Smooth muscle cell of bladder (primary cell): Measurements from ENCODE around the gene ZBTB48. TPM values are rescaled to one million over a fixed set of nuclear protein-coding genes. Genes with fewer than 3 reads are reported as not detected.

Experiments used
- total RNA-seq: library from RNA; depleted of rRNA; stranded (reverse); fragments of >200 nt; gene quantifications from 2 replicates; pipeline ENCODE4 v1.2.3, GENCODE V29; 2014

The ZBTB48 gene
- total RNA-seq = 14.5 and 16.0 TPM in 2 replicates

DNA sequence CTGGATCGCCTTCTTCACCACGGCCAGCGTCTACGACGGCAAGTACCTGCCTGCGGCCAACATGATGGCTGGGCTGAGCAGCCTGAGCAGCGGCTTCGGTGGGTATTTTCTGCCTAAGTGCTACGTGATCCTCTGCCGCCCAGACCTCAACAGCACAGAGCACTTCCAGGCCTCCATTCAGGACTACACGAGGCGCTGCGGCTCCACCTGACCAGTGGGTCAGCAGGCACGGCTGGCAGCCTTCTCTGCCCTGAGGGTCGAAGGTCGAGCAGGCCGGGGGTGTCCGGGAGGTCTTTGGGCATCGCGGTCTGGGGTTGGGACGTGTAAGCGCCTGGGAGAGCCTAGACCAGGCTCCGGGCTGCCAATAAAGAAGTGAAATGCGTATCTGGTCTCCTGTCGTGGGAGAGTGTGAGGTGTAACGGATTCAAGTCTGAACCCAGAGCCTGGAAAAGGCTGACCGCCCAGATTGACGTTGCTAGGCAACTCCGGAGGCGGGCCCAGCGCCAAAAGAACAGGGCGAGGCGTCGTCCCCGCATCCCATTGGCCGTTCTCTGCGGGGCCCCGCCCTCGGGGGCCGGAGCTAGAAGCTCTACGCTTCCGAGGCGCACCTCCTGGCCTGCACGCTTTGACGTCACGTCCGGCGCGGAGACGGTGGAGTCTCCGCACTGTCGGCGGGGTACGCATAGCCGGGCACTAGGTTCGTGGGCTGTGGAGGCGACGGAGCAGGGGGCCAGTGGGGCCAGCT lies at the start of gene ZBTB48:
TSS of gene ZBTB48 (plus strand) at position 621 of the 745 bp plus-strand sequence. CDS start 616 bp downstream, outside the sequence.

GRCh38 chr1:6554031-6554906 lies 25.5 kb upstream of the ZBTB48 start, which contains the start of gene NOL9:
Gene NOL9, minus strand, starts transcription at chr1:6554513. Its CDS starts 11 bp downstream, at chr1:6554502.

GRCh38 chr1:6554907-6555778 lies 24.7 kb upstream of the ZBTB48 start, which contains the start of gene TAS1R1:
Gene TAS1R1, plus strand, starts transcription at chr1:6555307. Its CDS starts 67 bp downstream, at chr1:6555374.

DNA sequence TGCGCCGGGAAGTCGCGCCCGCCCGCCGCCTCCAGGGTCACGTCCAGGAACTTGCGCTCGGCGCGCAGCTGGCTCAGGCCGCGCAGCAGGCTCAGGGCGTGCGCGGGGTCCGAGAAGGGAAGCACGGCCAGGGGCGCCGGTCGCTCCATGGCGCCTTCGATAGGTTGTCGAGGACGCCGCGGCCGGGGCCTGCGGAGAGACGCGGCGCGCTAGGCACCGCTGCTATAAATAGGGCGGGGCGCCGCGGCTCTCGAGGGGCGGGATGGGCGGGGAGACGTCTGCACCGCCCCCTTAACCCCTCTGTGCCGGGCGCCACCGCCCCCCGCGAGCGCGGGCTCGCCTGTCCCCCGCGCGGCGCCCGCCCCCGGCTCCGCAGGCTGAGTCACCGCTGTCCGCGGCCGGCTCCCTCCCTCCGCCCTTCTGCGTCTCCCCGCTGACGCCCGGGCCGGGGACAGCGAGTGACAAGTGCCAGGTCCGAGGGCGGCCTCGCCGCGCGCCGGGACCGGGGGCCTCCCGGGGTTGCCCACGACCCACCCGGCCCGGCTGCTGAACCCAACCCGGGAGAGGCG lies 23.0 kb downstream of the ZBTB48 start, which contains the start of gene KLHL21:
TSS of gene KLHL21 (minus strand) at position 201 of the 569 bp plus-strand sequence. CDS start at position 149, 52 bp downstream.

DNA sequence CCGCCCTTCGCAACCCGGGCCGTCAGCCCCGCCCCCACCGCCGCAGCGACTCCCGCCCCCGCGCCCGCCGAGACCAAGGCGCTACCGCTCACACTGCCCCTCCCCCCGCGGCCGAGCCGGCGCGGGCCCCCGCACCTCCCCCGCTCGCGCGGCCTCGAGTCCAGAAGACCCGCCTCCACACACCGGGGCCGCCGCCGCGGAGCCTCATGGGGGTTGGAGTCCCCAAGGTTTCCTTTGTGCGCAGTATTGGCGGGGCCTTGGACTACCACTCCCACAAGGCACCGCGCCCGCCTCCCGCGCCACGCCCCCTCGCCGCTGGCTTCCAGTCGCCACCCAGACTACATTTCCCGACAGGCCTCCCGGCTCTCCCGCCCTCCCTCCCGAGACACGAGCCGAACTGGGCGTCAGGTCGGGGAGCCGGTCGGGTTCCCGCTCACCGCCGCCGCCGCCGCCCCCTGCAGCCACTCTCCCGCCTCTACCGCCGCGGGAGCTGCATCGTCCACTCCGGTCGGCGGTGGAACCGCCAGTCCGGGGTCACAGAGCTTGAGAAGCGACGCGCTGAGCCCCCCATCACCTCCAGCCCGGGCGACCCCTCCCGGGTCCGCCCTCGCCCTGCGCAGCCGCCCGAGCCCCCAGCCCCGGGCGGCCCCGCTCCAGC lies 33.7 kb downstream of the ZBTB48 start, which contains the start of gene PHF13:
TSS of gene PHF13 (plus strand) at position 371 of the 658 bp plus-strand sequence. CDS start 336 bp downstream, outside the sequence.

DNA sequence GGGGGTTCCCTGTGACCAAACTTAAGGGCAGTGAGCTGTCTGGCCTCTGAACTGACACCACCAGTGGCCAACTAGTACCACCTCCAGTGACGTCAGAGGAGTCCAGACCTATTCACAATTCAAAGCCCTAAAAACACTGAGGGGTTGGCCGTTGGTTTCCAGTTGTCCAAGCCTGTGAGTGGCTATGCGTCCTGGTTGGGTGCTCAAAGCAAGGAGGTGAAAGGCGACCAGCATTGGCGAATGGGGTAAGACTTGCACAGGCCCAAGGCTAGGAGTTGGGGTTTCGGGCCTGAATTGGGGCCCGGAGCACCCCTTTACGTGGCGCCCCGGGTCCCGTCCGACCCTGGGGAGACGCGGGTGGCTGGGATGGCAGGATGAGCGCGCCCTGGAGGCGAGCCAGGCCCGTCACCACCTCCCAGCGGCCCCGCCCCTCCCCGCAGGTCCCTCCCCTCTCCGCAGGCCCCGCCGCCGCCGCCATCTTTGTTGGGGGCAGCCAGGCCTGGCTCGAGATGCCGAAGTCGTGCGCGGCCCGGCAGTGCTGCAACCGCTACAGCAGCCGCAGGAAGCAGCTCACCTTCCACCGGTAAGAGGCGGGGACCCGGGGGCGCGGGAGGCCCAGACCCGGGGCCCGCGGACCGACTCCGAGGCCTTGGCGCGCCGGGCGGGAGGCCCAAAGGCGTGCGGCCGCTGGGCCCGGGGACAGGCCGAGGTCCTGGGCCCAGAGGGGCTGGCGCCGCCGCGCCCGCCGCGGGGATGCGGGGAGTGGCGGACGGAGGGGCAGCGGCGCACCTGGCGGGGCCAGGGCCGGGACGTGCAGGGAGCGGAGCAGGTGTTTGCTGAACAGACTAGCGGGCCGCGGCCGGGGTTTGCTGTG lies 45.2 kb downstream of the ZBTB48 start, which contains the start of gene THAP3:
TSS of gene THAP3 (plus strand) at position 159 of the 874 bp plus-strand sequence. CDS start at position 510, 351 bp downstream.

Other genes starting within 250 kb of the ZBTB48 start
- 25.4 and 37.7 TPM in 2 replicates for gene ACOT7, start 186.2 kb upstream of the ZBTB48 start, total RNA-seq
- 0.09 and 0.14 TPM in 2 replicates for gene HES2, start 160.1 kb upstream of the ZBTB48 start, total RNA-seq
- gene ESPN, start 155.2 kb upstream of the ZBTB48 start, total RNA-seq = not detected in 2 replicates
- gene TNFRSF25, start 113.8 kb upstream of the ZBTB48 start, total RNA-seq = 2.0 and 2.4 TPM in 2 replicates
- 5.5 and 7.0 TPM in 2 replicates for gene PLEKHG5, start 88.3 kb upstream of the ZBTB48 start, total RNA-seq
- 15.9 and 20.9 TPM in 2 replicates for gene NOL9, start 25.5 kb upstream of the ZBTB48 start, total RNA-seq
- gene TAS1R1, start 24.7 kb upstream of the ZBTB48 start, total RNA-seq = not detected in 2 replicates
- gene KLHL21, start 22.9 kb downstream of the ZBTB48 start, total RNA-seq = 18.8 and 37.6 TPM in 2 replicates
- 9.2 and 12.3 TPM in 2 replicates for gene PHF13, start 33.7 kb downstream of the ZBTB48 start, total RNA-seq
- 21.8 and 29.1 TPM in 2 replicates for gene THAP3, start 44.9 kb downstream of the ZBTB48 start, total RNA-seq
- 33.8 and 53.6 TPM in 2 replicates for gene DNAJC11, start 121.8 kb downstream of the ZBTB48 start, total RNA-seq
- gene CAMTA1, start 205.5 kb downstream of the ZBTB48 start, total RNA-seq = 44.8 and 52.6 TPM in 2 replicates